KOPT-K1 (cell line): Measurements from ENCODE around the gene TMEM63B.
"Not testable (repeated sequence)": the region's sequence is repeated elsewhere in the genome, so short reads cannot be mapped to it uniquely, and the experiment has no call there.

Experiments used
- H3K27ac ChIP-seq: fragments of 200-600 bp; sonication (generic); 2 replicates; pipeline ENCODE4 v1.5.1; 2016; ENCODE audit warnings: antibody characterized with exemption, mild to moderate bottlenecking, low read depth, low read length; ENCODE audit not compliant: poor library complexity, severe bottlenecking
- H3K36me3 ChIP-seq: fragments of 200-600 bp; sonication (generic); 2 replicates; pipeline ENCODE4 v1.5.1; 2017; ENCODE audit warnings: antibody characterized with exemption, mild to moderate bottlenecking, low read length, moderate library complexity; ENCODE audit not compliant: insufficient read depth
- H3K9me3 ChIP-seq: fragments of 200-600 bp; sonication (generic); 2 replicates; pipeline ENCODE4 v1.5.1; 2017; ENCODE audit warnings: antibody characterized with exemption, low read length, mild to moderate bottlenecking; ENCODE audit not compliant: insufficient read depth, poor library complexity, severe bottlenecking

Gene TMEM63B

GRCh38 chr6:44190715-44191114 lies 63.4 kb downstream of the TMEM63B start:
- Histone ChIP-seq H3K9me3 (no peaks in the 10 kb centered on the region), H3K36me3 (no peaks in the 10 kb centered on the region), H3K27ac (no peak overlapping the region)

GRCh38 chr6:44192428-44193041 lies 65.2 kb downstream of the TMEM63B start:
- no peaks in the 10 kb centered on the region for H3K9me3 ChIP-seq
- no peaks in the 10 kb centered on the region for H3K36me3 ChIP-seq
- H3K27ac ChIP-seq, result no peak overlapping the region

- Histone ChIP-seq H3K9me3 (no peaks in the 10 kb centered on the region), H3K36me3 (no peaks in the 10 kb centered on the region), H3K27ac (no peak overlapping the region)
Observed at GRCh38 chr6:44193307-44193910, 66.1 kb downstream of the TMEM63B start.

- H3K27ac ChIP-seq, result no peak overlapping the region
- no peaks in the 10 kb centered on the region for H3K9me3 ChIP-seq
- H3K36me3 ChIP-seq, result no peaks in the 10 kb centered on the region
Observed at GRCh38 chr6:44194326-44194725, 67.0 kb downstream of the TMEM63B start.

- not testable (repeated sequence) for H3K27ac ChIP-seq, H3K36me3 ChIP-seq, H3K9me3 ChIP-seq
Observed at GRCh38 chr6:44196351-44196750, 69.0 kb downstream of the TMEM63B start.

- H3K27ac ChIP-seq, result no peak overlapping the region
- H3K9me3 ChIP-seq, result no peaks in the 10 kb centered on the region
- no peaks in the 10 kb centered on the region for H3K36me3 ChIP-seq
Observed at GRCh38 chr6:44198684-44199083, 71.3 kb downstream of the TMEM63B start.

GRCh38 chr6:44199883-44200282 lies 72.5 kb downstream of the TMEM63B start:
- Histone ChIP-seq H3K27ac (no peak overlapping the region), H3K36me3 (no peaks in the 10 kb centered on the region), H3K9me3 (no peaks in the 10 kb centered on the region)

GRCh38 chr6:44201200-44201599 lies 73.8 kb downstream of the TMEM63B start:
- no peaks in the 10 kb centered on the region for H3K9me3 ChIP-seq
- no peak overlapping the region for H3K27ac ChIP-seq
- no peaks in the 10 kb centered on the region for H3K36me3 ChIP-seq

- no peaks in the 10 kb centered on the region for H3K36me3 ChIP-seq
- no peak overlapping the region for H3K27ac ChIP-seq
- H3K9me3 ChIP-seq, result no peaks in the 10 kb centered on the region
Observed at GRCh38 chr6:44201638-44202303, 74.4 kb downstream of the TMEM63B start.

GRCh38 chr6:44202332-44202971 lies 75.1 kb downstream of the TMEM63B start:
- no peaks in the 10 kb centered on the region for H3K9me3 ChIP-seq
- no peak overlapping the region for H3K27ac ChIP-seq
- H3K36me3 ChIP-seq, result no peaks in the 10 kb centered on the region

- no peaks in the 10 kb centered on the region for H3K36me3 ChIP-seq
- H3K9me3 ChIP-seq, result no peaks in the 10 kb centered on the region
- H3K27ac ChIP-seq, result no peak overlapping the region
Observed at GRCh38 chr6:44202972-44203750, 75.8 kb downstream of the TMEM63B start.

- no peaks in the 10 kb centered on the region for H3K36me3 ChIP-seq
- H3K27ac ChIP-seq, result no peak overlapping the region
- H3K9me3 ChIP-seq, result no peaks in the 10 kb centered on the region
Observed at GRCh38 chr6:44203955-44204354, 76.6 kb downstream of the TMEM63B start.
